HCT116 (cell line): ENCODE results near the gene C1orf35. TPM values are rescaled to one million over a fixed set of nuclear protein-coding genes. Genes with fewer than 3 reads are reported as not detected.

Experiments used
- ATAC-seq: fragments of 200-7000 bp; cut with Tn5 transposase; 2 replicates; pipeline ENCODE4 v1.9.1; 2020; ENCODE audit warnings: mild to moderate bottlenecking, moderate library complexity
- BruUV-seq: library from RNA; stranded (reverse); fragments of 400-500 nt; replicated peaks from 2 replicates; lab custom pipeline; 2021; lab: Mats Ljungman, UMichigan
- CTCF ChIA-PET: fragments of 300-600 bp; sonication (Branson Sonifier 250); formaldehyde crosslinking; loops from one replicate; lab custom pipeline; 2021; ENCODE audit warnings: antibody characterized with exemption; lab: Charles Lee
- POLR2A ChIA-PET: fragments of 300-600, 350-600 bp; sonication (Branson Sonifier 250); formaldehyde crosslinking; loops from one replicate; lab custom pipeline; 2021; ENCODE audit warnings: antibody characterized with exemption; lab: Charles Lee
- RAD21 ChIA-PET, 2 experiments: fragments of 300-600 bp; sonication (Branson Sonifier 250); formaldehyde crosslinking; loops; one replicate each; lab custom pipeline; 2023; ENCODE audit warnings: low total read pairs in 2 of 2; ENCODE audit not compliant: uncharacterized antibody in 2 of 2, unreplicated experiment in 2 of 2, low non-redundant PET in 1 of 2; lab: Charles Lee
- DNase-seq: peaks from one replicate; pipeline ENCODE4 v3.0.0-alpha.2; 2010; ENCODE audit warnings: low read depth, low spot score
- H2AFZ ChIP-seq: fragments of 200-600 bp; shearing (Covaris generic), sonication (generic); 2 replicates; pipeline ENCODE4 v1.6.1; 2017; ENCODE audit warnings: low read depth, mixed run types, mixed read lengths, antibody characterized with exemption, low read length; ENCODE audit not compliant: poor library complexity, severe bottlenecking
- H3K27ac ChIP-seq: 2 replicates; pipeline ENCODE4 v1.5.1; 2012; ENCODE audit warnings: low read depth, low read length
- H3K27me3 ChIP-seq: fragments of 200-600 bp; sonication (generic); 2 replicates; pipeline ENCODE4 v1.6.1; 2016; ENCODE audit warnings: mixed run types, low read length, mixed read lengths; ENCODE audit not compliant: insufficient read depth
- H3K36me3 ChIP-seq, 2 experiments: fragments of 200-500 bp in 1 of 2; fragments of 200-600 bp in 1 of 2; sonication (Bioruptor generic) in 1 of 2; sonication (generic) in 1 of 2; 2 replicates each; pipeline versions ENCODE4 v1.5.1 to v1.6.1; 2014 to 2016; ENCODE audit warnings: low read length in 2 of 2, inconsistent platforms in 1 of 2, mixed read lengths in 1 of 2, mixed run types in 1 of 2; ENCODE audit not compliant: insufficient read depth in 2 of 2, control insufficient read depth in 1 of 2
- H3K4me1 ChIP-seq, 2 experiments: fragments of 200-600 bp in 1 of 2; sonication (generic) in 1 of 2; 2 replicates each; pipeline versions ENCODE4 v1.5.1 to v1.6.1; 2012 to 2017; ENCODE audit warnings: low read length in 2 of 2, inconsistent platforms in 1 of 2, mild to moderate bottlenecking in 1 of 2, mixed read lengths in 1 of 2, mixed run types in 1 of 2, moderate library complexity in 1 of 2; ENCODE audit not compliant: insufficient read depth in 2 of 2, control insufficient read depth in 1 of 2
- H3K4me2 ChIP-seq: fragments of 200-600 bp; sonication (generic); 2 replicates; pipeline ENCODE4 v1.6.1; 2017; ENCODE audit warnings: mixed run types, low read length, mixed read lengths
- H3K4me3 ChIP-seq, 2 experiments: fragments of 200-600 bp in 1 of 2; sonication (generic) in 1 of 2; replicated peaks in 1 of 2; 2 replicates each; pipeline ENCODE4 v1.5.1; 2011 to 2016; ENCODE audit warnings: low read length in 2 of 2, control low read depth in 1 of 2, low read depth in 1 of 2, mild to moderate bottlenecking in 1 of 2, mixed read lengths in 1 of 2, mixed run types in 1 of 2
- H3K79me2 ChIP-seq: fragments of 200-600 bp; sonication (generic); 2 replicates; pipeline ENCODE4 v1.6.1; 2017; ENCODE audit warnings: mild to moderate bottlenecking, mixed run types, low read length, moderate library complexity, mixed read lengths; ENCODE audit not compliant: insufficient read depth
- H3K9ac ChIP-seq: fragments of 200-600 bp; sonication (generic); 2 replicates; pipeline ENCODE4 v1.6.1; 2016; ENCODE audit warnings: low read length, mixed read lengths
- H3K9me2 ChIP-seq: fragments of 200-600 bp; sonication (generic), shearing (Covaris generic); 2 replicates; pipeline ENCODE4 v1.6.1; 2017; ENCODE audit warnings: mixed run types, mild to moderate bottlenecking, moderate library complexity; ENCODE audit not compliant: insufficient read depth
- H3K9me3 ChIP-seq, 2 experiments: fragments of 200-500 bp in 1 of 2; fragments of 200-600 bp in 1 of 2; sonication (Bioruptor generic) in 1 of 2; sonication (generic) in 1 of 2; 2 replicates each; pipeline ENCODE4 v1.6.1; 2014 to 2017; ENCODE audit warnings: low read length in 2 of 2, mixed read lengths in 2 of 2, inconsistent platforms in 1 of 2, low read depth in 1 of 2, mild to moderate bottlenecking in 1 of 2, mixed run types in 1 of 2, moderate library complexity in 1 of 2; ENCODE audit not compliant: control insufficient read depth in 1 of 2, insufficient read depth in 1 of 2
- H4K20me1 ChIP-seq: fragments of 200-600 bp; sonication (generic), shearing (Covaris generic); 2 replicates; pipeline ENCODE4 v1.6.1; 2017; ENCODE audit warnings: mixed run types, mild to moderate bottlenecking, moderate library complexity; ENCODE audit not compliant: insufficient read depth
- ATF3 ChIP-seq: IDR thresholded peaks from 2 replicates; pipeline ENCODE4 v1.6.1; 2012
- CBX3 ChIP-seq: IDR thresholded peaks from 2 replicates; pipeline ENCODE4 v1.6.1; 2012; ENCODE audit warnings: low read depth
- CTCF ChIP-seq, 3 experiments: fragments of 200-600 bp in 1 of 3; sonication (generic) in 1 of 3; IDR thresholded peaks in 2 of 3; conservative IDR thresholded peaks in 1 of 3; 2 replicates each; pipeline ENCODE4 v1.5.1; 2012 to 2017; ENCODE audit warnings: low read depth in 2 of 3, low read length in 2 of 3, antibody characterized with exemption in 1 of 3, borderline replicate concordance in 1 of 3, control low read depth in 1 of 3, mild to moderate bottlenecking in 1 of 3, mixed read lengths in 1 of 3, mixed run types in 1 of 3, moderate library complexity in 1 of 3; ENCODE audit not compliant: insufficient read depth in 1 of 3
- ELF1 ChIP-seq: IDR thresholded peaks from 2 replicates; pipeline ENCODE4 v1.6.1; 2012; ENCODE audit warnings: low read depth, borderline replicate concordance
- EZH2 ChIP-seq: fragments of 200-600 bp; sonication (generic); IDR thresholded peaks from 2 replicates; pipeline ENCODE4 v1.6.1; 2017; ENCODE audit warnings: antibody characterized with exemption, mixed run types
- EZH2phosphoT487 ChIP-seq: fragments of 200-600 bp; IDR thresholded peaks from 2 replicates; pipeline ENCODE4 v1.6.1; 2018; ENCODE audit warnings: antibody characterized with exemption, borderline replicate concordance
- JUND ChIP-seq: IDR thresholded peaks from 2 replicates; pipeline ENCODE4 v1.6.1; 2012
- MAX ChIP-seq: IDR thresholded peaks from 2 replicates; pipeline ENCODE4 v1.6.1; 2012
- POLR2A ChIP-seq: IDR thresholded peaks from 2 replicates; pipeline ENCODE4 v1.7.0; 2011; ENCODE audit warnings: borderline replicate concordance; ENCODE audit not compliant: insufficient read depth, insufficient read length; ENCODE audit errors: extremely low read depth
- POLR2AphosphoS5 ChIP-seq: IDR thresholded peaks from 2 replicates; pipeline ENCODE4 v1.6.1; 2011; ENCODE audit warnings: mild to moderate bottlenecking, low read depth, low read length, moderate library complexity
- RAD21 ChIP-seq: IDR thresholded peaks from 2 replicates; pipeline ENCODE4 v1.6.1; 2012; ENCODE audit warnings: low read depth, mild to moderate bottlenecking
- SIN3A ChIP-seq: IDR thresholded peaks from 2 replicates; pipeline ENCODE4 v1.6.1; 2012; ENCODE audit warnings: low read depth
- SP1 ChIP-seq: IDR thresholded peaks from 2 replicates; pipeline ENCODE4 v1.6.1; 2012; ENCODE audit warnings: low read depth
- TCF7L2 ChIP-seq: IDR thresholded peaks from 2 replicates; pipeline ENCODE4 v1.7.0; 2011; ENCODE audit warnings: borderline replicate concordance, inconsistent platforms; ENCODE audit not compliant: insufficient read depth, insufficient read length; ENCODE audit errors: extremely low read depth
- YY1 ChIP-seq: IDR thresholded peaks from 2 replicates; pipeline ENCODE4 v1.6.1; 2011; ENCODE audit warnings: low read length, low read depth, moderate library complexity, mild to moderate bottlenecking; ENCODE audit not compliant: insufficient replicate concordance; ENCODE audit errors: extremely low read depth
- ZFX ChIP-seq: fragments of 450-650 bp; IDR thresholded peaks from 2 replicates; pipeline ENCODE4 v1.6.1; 2017
- ZNF274 ChIP-seq: fragments of 200-500 bp; sonication (Bioruptor generic); IDR thresholded peaks from 2 replicates; pipeline ENCODE4 v1.6.1; 2014; ENCODE audit warnings: mild to moderate bottlenecking, low read depth, low read length, inconsistent platforms
- intact Hi-C: fragments of 100-400 bp; cut with micrococcal nuclease; formaldehyde crosslinking; loops from 2 replicates; pipeline ENCODE4 v1.10.0; 2022
- total RNA-seq: library from RNA; stranded (reverse); gene quantifications from one replicate; pipeline ENCODE4 v1.2.1, GENCODE V29; 2021; ENCODE audit not compliant: unreplicated experiment

The C1orf35 gene
- total RNA-seq, 1 experiment from 2014 or later = 26.1 TPM

GRCh38 chr1:228073061-228073856 lies 29.9 kb downstream of the C1orf35 start:
- H3K27me3 ChIP-seq = no peaks in the 10 kb centered on the region
- BruUV-seq = no TSS peak
- CTCF ChIA-PET = interaction anchor here (1.7 to 2.2 kb wide), 2 partner anchors 69 to 74 kb away, joined by 6 to 16 read pairs; no protein-coding TSS in a partner anchor
- intact Hi-C loops = loop anchor here (5.0 to 10.0 kb wide), 2 partner anchors 76 to 308 kb away; no protein-coding TSS in a partner anchor
- ATAC-seq (no peak), DNase-seq (no peak)
- H3K79me2 ChIP-seq = no peaks in the 10 kb centered on the region
- TF ChIP-seq JUND = no peak
- no peak for TF ChIP-seq TCF7L2
- TF ChIP-seq ZNF274 = no peak
- no peak for TF ChIP-seq ELF1
- TF ChIP-seq YY1 = no peak
- TF ChIP-seq MAX = no peak
- no peak for TF ChIP-seq EZH2
- no peak for TF ChIP-seq EZH2phosphoT487
- H2AFZ ChIP-seq = no peak overlapping the region
- no peak overlapping the region for H3K27ac ChIP-seq
- H3K4me3 ChIP-seq = no peak overlapping the region
- no peaks in the 10 kb centered on the region for H3K9me2 ChIP-seq
- H3K4me1 ChIP-seq = no peaks in the 10 kb centered on the region; a peak in 1 of 4 replicates
- H4K20me1 ChIP-seq = no peaks in the 10 kb centered on the region
- RAD21 ChIA-PET = interaction anchor here in 1 of 2 experiments (0.8 kb wide), 1 partner anchor 74 kb away, joined by 3 read pairs; no protein-coding TSS in a partner anchor
- H3K4me2 ChIP-seq = no peak overlapping the region
- POLR2A ChIA-PET = no interaction called here
- H3K9me3 ChIP-seq = no peaks in the 10 kb centered on the region
- no peak overlapping the region for H3K9ac ChIP-seq
- no peaks in the 10 kb centered on the region for H3K36me3 ChIP-seq

- CTCF ChIA-PET = no interaction called here
- POLR2A ChIA-PET = no interaction called here
Measured at GRCh38 chr1:228072658-228073043, 30.5 kb downstream of the C1orf35 start.

More at GRCh38 chr1:228072658-228073043, 30.5 kb downstream of the C1orf35 start:
- TF ChIP-seq CTCF (IDR thresholded peaks at IDR 0.05 in 2 of 3, conservative IDR thresholded peaks at IDR 0.05 in 1 of 3; ENCODE audit: borderline replicate concordance in 1 of 3, insufficient read depth in 1 of 3, low read depth in 2 of 3, low read length in 2 of 3) (no peak), CBX3 (no peak), EZH2 (no peak), ATF3 (no peak), POLR2AphosphoS5 (no peak; the same call in 1 of the 2 replicates), RAD21 (no peak), SIN3A (no peak), POLR2A (no peak), TCF7L2 (no peak), YY1 (no peak), SP1 (no peak), ZFX (no peak)
- Histone ChIP-seq H3K9me2 (no peaks in the 10 kb centered on the region), H3K9me3 (no peaks in the 10 kb centered on the region), H3K4me2 (no peak overlapping the region), H3K36me3 (no peaks in the 10 kb centered on the region), H3K79me2 (no peaks in the 10 kb centered on the region), H2AFZ (no peak overlapping the region), H3K4me3 (no peak overlapping the region), H3K9ac (no peak overlapping the region), H3K27ac (no peak overlapping the region), H3K4me1 (no peaks in the 10 kb centered on the region; a peak in 1 of 4 replicates), H3K27me3 (no peaks in the 10 kb centered on the region), H4K20me1 (no peaks in the 10 kb centered on the region)
- BruUV-seq = no TSS peak
- intact Hi-C loops = loop anchor here (5.0 to 10.0 kb wide), 2 partner anchors 75 to 308 kb away; no protein-coding TSS in a partner anchor
- RAD21 ChIA-PET = no interaction called here
- no peak for DNase-seq
- ATAC-seq = no peak
